Dermis microvascular lymphatic vessel endothelial cell (primary cell): ENCODE data around the gene DMD. TPM values are rescaled to one million over a fixed set of nuclear protein-coding genes. Genes with fewer than 3 reads are reported as not detected.
A peak's percentile ranks its signal among the peaks of the same experiment; 100 is the strongest.

Experiments
- DNase-seq, 2 donors: peaks; one replicate each; pipeline versions ENCODE4 v3.0.0 to v3.0.0-alpha.2; 2010; ENCODE audit warnings: low read depth in 2 of 2
- total RNA-seq: library from RNA; depleted of rRNA; stranded (reverse); fragments of >200 nt; gene quantifications from 2 replicates; pipeline ENCODE4 v1.2.1, GENCODE V29; 2014

DMD gene
- total RNA-seq, 1 donor from 2014 or later = 1.8 TPM

DNA sequence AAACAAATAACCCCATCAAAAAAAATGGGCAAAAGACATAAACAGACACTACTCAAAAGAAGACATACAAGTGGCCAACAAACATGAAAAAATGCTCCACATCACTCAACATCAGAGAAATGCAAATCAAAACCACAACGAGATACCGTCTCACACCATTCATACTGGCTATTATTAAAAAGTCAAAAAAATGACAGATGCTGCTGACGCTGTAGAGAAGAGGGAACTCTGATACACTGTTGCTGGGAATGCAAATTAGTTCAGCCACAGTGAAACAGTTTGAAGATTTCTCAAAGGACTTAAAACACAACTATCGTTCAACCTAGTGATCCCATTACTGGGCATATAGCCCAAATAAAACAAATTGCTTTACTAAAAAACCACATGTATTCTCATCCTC is 1468.3 kb downstream of the DMD start:
- DNase-seq = no peak

DNA sequence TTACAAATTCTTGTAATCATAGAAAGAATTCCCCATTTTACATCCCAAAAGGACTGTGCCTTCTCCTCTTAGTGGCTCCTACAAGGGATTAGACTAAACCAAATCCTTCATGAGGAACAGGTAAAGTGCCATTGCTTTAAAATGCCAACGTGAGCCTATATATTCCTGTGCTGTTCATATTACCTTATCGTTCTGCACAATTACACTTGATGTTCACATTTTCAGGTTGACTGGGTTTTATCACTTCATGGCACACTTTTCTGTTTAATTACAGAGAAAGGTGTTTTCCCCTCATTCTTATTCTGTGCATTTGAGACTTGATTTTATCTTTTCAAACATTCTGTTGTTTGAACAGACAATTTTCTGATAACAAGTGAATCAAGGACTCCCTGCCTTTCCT is 1493.9 kb downstream of the DMD start:
- DNase-seq = no peak

DNA sequence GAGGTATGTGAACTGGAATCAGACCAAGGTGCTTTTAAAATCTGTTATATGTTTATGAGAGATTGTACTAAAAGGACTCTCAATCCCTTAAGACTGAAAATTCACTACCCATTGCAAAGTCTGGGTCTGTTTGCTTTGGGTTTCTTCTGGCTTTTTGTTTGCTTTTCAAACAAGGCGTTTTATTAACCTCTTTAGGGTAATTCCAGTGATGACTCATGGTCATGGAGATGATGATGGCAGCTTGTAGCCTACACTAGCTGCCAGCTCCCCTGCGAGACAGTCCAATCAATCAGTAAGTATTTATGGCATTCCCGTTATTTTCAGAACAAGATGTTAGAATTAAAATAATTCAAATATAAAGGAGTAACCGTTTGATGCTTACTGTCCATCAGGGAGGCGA is 1495.7 kb downstream of the DMD start:
- no peak for DNase-seq

DNA sequence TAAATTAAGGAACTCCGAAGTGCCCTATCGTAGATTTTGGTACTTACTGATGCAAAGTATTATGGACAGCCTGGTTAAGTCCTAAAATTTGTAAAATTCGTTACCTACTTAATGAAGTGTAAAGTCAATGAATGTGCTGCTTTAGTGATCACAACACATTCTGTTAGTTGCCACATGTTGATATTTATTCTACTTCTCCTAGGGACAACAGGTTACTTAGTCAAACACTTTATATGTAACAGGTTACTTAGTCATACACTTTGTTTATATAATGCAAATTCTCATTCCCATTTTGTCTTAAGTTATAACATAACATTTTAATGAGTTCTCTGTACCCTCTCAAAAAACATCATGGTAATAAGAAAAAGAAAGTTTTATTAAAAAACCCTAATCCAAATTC is 1496.6 kb downstream of the DMD start:
- no peak for DNase-seq

DNA sequence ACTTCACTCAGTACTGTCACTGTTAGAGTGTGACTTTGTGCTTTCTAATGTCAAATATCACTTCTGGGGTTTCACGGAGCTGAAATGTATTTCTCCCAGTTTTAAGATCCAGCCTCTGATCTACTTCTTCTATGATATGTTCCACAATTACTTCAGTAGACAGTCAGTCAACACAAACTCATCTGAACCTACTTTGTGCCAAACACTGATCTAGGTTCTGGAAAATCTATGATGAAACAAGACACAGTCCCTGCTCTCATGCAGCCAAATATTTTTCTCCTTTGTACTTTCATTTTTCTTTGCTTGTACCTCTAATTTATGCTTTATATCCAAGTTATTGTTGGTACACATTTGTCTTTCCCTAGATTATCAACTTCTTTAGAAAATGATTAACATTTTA is 1498.2 kb downstream of the DMD start:
- DNase-seq = no peak

DNA sequence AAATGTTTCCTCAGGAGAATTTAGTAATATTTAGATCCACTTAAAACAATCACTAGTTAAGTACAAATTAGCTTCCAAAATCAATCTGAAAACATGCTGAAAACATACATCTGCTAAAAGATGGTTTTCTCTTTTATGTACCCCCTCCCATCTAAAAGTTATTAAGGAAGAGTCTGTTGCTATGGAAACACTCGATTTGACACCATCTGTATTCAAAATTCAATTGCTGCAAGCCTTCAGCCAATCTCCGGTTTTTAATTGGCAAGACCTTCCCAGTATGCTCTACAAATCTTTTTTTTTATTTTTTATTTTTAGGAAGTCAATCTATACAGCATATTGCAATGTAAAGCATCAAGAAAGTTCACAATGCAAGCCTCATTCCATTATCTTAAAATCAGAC is 1500.2 kb downstream of the DMD start:
- DNase-seq = no peak

DNA sequence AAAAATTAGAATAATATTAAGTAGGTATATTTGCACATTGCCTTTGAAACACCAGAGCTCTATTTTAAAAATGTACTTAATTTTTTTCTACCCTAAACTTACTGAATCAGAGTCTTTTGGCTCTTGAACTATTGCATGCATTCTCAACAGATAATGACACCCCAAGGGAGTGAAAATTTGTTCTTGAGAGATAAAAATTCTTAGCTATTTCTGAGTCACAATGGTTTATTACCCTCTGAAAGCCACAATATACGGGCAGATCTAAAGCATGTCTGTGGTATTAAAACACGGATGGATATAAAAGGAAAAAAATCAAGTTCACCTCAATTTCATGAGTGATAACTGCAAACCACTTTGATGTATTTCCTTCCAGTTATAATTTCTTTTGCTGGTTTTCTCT is 1503.2 kb downstream of the DMD start:
- DNase-seq = no peak

DNA sequence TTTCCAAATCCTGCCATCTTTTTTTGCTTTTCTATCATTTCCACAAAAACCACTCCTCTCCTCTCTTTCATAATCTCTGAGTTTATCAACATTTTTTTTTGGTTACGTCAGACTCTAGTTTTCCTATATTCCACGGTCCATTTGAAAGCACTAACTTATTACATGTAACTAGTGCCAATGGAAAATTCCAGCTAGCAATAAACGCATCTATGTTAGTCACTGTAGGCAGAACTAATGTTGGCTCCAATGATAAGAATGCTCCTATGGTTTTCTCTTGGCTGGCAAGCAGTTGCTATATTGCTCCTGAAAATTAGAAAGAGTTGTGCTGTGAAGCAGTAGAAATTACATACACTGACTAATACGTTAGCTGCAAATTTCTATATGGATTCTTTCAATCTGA is 1504.9 kb downstream of the DMD start:
- DNase-seq = no peak

DNA sequence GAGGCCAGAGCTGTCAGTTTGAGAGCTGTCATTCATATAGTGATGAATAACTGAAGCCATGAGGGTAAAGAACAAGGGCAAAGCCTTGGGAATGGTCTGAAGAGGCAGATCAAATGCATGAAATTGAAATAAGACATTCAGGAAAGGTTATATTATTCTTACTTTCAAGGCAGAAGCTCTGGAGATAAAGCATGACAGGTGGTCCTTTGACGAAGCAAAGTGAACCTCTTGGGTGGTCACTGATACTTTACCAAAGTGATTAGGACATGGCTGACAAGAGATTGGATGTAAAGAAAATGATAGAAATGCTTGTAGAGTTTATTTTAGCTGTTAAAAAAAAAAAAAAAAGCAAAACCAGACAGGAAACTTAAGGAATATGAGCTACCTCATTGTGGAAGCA is 1505.5 kb downstream of the DMD start:
- no peak for DNase-seq

DNA sequence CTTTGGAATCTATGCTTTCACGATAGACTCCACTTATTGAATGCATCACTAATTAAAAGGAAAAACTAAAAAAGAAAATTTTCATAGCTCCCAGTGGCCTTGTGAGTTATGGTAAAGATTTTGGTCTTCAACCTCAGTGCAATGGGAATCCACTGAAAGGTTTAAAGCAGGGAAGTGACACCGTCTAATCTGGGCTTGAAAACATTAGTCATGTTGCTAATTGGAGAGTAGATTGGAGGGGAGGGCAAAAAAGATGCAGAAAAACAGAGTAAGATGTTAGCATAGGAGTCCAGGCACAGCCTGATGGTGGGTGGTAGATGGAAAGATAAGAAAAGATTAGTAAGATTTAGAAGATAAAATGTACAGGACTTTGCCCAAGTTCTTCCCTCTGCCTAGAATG is 1506.4 kb downstream of the DMD start:
- DNase-seq = no peak

DNA sequence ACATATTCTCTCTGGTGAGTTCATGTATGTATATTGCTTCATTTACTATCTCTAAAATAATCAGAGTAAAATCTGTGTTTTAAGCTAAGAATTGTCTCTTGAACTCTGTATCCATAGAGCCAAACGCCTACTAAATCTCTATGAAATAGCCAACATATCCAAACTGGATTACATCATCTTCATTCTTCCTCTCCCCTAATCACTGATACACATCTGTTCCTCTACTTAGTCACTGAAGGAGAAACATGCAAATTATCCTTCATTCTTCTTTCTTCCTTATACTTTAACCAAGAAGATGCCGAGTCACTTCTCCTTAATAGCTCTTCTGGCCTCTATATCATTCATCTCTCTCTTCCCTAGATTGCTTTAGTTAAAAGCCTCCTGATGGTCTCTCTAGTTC is 1509.1 kb downstream of the DMD start:
- no peak for DNase-seq

DNA sequence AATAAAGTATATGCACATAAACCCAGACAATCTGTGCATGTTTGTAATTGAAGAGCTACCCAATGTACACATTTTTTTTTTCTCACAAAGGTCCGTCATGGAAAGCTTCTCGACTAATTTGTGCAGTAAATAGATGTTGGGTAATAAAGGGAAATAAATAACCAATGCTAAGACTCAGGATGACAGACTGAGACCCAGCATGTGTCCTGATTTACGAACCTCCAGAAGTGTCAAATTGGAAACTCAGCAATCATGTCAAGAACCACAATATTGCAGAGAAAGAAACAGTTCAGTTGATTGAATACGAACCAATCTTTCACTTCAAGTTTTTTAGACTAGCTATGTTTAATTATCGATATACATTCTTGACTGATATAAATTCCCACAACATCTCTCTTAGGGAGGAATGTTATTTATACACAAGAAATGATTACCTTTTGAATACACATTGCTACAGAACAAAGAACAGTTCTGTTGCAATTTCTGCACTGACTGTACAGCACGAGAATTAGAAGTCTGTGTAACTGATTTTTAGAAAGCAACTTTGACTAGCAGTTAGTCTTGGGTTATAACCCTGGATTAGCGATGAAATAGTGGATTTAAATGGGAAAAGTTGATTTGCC is 1513.9 kb downstream of the DMD start:
- DNase-seq = no peak

DNA sequence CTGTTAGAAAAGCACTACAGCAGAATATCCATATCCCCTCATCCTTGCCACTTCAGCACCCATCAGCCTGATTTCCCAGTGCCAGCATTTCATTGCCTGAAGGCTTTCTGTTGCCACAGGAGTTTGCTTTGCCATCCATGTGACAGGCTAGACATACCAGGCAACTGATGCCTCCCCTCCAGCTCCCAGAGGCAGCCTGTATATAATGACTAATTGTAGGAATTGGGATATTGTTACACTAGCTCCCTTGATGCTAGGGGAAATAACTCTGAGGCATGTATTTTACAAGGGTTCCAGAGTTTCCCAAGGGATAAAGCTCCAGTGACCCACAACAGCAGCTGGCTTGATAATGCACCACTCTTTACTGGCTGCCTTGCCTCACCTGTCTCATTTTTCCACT is 1531.5 kb downstream of the DMD start:
- no peak for DNase-seq

DNA sequence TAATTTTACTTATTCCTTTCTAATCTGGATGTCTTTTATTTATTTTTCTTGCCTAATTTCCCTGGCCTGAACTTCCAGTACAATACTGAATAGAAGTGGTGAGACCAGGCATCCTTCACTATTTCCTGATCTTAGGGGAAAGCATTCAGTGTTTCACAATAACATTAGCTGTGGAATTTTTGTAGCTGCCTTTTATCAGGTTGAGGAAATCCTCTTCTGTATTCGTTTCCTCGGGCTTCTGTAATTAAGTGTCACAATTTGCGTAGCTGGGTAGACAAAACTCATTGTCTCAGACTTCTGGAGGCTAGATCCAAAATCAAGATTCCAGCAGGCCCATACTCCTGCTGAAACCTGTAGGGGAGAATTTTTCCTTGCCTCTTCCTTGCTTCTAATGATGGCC is 1541.1 kb downstream of the DMD start:
- DNase-seq = peak in 1 of 2 donors; percentile 32

DNA sequence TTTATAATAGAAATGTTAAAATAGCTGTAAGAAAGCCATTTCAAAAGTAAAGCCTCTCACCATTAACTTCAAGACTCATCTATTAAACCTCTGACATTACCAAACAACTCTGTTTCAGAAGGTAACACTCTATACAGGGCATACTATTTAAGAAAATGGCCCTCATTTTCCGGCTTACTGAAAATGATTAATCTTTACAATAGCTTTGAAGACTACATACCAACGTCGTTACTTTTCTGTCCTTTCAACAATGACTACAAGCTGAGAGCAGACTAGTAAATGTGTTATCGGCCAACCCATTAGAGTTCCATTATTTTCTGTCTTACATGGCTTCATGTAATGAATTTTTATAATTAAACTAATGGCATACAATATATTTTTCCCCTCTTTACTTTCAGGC is 1545.9 kb downstream of the DMD start:
- no peak for DNase-seq

DNA sequence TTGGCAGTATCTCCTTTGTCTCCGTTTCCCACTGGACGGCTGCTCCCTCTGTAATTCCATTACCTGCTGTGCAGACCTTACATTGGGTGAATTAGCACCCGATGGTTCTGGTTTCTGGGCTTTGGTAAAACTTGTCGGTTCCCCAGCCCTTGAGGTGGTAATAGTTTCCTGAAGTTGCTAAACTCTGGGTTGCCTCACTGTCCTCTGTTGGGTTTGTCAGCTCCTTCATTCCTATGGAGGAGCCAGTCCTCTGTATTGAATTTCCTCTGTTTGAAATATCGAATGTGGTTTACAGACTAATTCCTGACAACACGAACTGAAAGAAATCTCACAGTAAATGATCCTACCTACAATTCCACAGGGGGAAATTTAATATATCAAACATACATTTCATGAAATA is 1548.2 kb downstream of the DMD start:
- no peak for DNase-seq

DNA sequence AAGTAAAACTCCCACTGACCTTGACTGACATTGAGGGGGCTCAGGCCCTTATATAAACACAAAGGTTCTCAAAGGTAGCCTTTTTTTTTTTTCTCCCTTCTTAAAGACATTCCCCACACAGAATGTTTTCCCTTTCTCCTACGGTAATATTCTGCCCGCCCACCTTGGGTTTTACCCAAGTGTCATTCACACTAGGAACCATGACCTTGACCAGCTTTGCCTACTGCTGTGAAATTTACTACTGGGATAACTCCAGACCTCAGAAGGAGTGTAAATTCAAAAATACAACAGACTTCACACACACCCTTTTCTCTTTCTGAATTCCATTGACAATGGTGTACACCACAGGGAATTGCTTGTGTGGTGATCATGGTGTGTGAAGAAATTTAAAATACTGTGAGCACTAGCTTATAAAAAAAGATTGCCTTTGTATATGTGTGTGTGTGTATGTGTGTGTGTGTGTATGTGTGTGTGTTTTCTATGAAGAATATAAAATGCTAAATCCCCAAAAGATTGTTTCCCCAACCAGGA is 1550.0 kb downstream of the DMD start:
- no peak for DNase-seq

DNA sequence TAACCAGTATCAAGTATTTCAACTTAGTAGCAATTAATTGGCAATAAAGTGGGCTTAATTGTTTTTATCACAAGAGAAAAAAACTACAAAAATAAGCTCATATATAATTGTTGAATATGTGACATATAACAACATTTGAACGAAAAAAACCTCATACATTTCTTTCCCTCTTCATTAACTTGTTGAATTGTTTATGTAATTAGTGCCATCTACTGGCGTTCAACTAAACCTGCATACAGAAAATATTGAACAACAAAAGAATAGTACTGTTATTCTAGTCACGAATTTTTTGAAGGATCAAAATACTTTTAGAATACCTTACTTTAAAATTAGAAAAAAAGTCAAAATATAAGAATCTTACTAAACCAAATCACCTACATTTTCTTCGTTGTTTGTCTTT is 1553.0 kb downstream of the DMD start:
- peak in 1 of 2 donors; percentile 3 for DNase-seq

DNA sequence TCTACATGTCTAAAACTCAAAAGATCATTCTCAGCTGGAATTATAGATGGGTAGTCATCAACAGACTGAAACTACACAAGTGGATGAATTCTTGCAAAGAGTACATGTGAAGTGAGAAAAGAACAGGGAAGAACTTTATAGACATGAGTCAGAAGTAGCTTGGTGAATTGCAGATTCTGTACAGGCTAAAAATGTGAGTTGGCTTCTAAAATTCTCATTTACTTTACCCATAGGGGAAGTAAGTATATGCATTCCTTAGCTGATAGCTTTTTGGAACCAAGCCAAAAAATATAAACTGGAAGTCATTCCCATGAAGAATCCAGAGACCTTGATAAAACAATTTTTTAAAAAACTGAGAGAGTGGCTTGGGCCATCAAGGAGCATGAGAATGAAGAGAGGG is 1555.3 kb downstream of the DMD start:
- DNase-seq = peak in 1 of 2 donors; percentile 1

DNA sequence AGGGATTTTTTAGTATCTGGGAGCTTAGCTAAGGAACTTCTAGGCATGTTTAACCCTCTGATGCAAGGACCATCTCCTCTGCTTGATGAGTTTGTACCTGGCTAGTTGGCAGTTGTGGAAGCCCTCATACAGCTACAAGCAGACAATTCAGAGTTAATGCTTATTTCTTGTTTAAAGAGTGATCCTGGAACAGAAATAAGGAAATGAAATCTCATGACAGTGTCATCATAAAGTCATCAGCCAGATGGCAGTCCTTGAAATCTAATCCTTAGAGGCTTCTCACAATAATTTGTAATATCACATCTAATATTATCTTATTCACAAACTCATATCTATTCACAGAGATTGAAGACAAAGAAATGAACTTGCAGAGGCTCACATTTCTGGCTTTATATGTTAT is 1557.9 kb downstream of the DMD start:
- DNase-seq = no peak

DNA sequence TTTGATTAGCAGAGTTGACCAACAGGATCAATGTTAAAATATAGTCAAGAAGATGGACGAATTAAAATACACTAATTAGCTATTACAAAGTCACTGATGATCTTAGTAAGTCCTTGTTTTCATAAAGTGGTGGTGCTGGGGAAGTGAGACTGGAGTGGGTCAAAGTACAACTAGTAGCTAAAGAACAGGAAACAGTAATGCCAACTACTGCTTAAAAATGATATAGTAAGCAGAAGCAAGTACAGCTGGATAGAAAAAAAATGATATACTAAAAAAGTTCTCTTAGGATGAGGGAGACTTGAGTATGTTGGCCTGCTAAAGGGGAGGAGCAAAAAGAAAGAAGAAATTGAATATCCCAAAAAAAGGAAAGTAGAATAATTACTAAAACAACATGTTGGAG is 1558.7 kb downstream of the DMD start:
- no peak for DNase-seq

DNA sequence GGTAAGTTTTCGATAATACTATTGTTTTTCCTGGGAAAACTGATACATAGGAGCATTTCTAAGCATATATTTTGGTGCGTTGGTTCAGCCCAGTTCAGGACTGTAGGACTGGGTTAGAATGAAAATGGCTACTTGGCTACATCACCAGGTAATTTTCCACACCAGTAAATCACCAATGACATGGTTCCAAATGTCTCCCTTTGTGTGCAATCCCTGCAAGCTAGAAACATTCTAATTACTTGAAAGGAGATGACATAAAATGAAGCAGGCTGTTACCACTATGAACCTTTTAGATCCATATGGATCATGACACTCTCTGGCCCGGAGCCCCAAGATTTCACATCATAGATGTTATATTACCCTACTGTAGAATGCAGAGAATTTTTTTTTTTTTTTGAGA is 1562.1 kb downstream of the DMD start:
- DNase-seq = no peak

DNA sequence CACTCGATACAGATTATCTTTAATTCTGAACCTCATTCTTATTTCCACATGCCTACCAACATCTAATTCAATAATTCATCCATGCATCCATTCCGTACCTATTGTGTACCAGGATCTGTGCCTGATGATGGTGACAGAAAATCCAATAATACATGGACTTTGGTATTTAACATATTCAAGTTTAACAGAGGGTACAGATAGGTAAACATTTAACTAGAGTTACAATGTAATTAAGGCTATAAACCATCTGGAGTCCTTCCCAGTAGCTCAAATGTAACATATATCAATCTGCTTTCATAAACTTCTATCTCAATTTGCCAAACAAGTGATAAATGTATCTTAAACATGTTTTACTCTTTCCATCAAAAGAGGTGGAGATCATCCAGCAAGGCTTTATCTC is 1578.0 kb downstream of the DMD start:
- no peak for DNase-seq

DNA sequence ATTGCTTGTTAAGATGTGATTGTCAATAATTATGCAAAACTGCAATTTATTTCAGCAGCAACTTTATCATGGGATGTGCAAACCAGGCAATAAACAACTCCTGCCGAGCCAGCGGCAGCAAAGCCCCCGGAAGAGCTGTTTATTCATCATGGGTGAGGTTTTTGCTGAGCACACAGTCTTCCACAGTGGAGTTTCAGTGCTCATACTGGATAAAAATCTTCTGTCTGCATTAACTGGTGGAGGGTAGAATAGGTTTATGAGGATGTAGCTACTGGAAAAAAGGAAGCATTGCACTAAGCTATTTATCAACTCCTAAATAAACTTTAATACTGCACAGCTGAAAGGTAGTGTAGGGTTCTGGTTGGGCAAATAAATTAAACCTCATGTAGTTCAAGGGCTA is 1582.2 kb downstream of the DMD start:
- DNase-seq = no peak
